Nephron (organoid): ENCODE data around the gene ZNF385C.
A peak's percentile ranks its signal among the peaks of the same experiment; 100 is the strongest.

Experiments used
- H3K27ac Mint-ChIP-seq, 3 experiments: 2 replicates each; pipeline ENCODE4 v1.8.0; 2020; ENCODE audit warnings: mixed read lengths in 3 of 3, mild to moderate bottlenecking in 2 of 3, moderate library complexity in 1 of 3
- H3K27me3 Mint-ChIP-seq: 2 replicates; pipeline ENCODE4 v1.8.0; 2021; ENCODE audit warnings: low read depth, mild to moderate bottlenecking, moderate library complexity, mixed read lengths
- H3K36me3 Mint-ChIP-seq: 2 replicates; pipeline ENCODE4 v1.8.0; 2020; ENCODE audit warnings: low read depth, mixed read lengths
- H3K4me1 Mint-ChIP-seq: 2 replicates; pipeline ENCODE4 v1.8.0; 2020; ENCODE audit warnings: mixed read lengths
- H3K4me3 Mint-ChIP-seq, 3 experiments: 2 replicates each; pipeline ENCODE4 v1.8.0; 2020; ENCODE audit warnings: mild to moderate bottlenecking in 3 of 3, mixed read lengths in 3 of 3, moderate library complexity in 2 of 3
- H3K9me3 Mint-ChIP-seq: 2 replicates; pipeline ENCODE4 v1.8.0; 2020; ENCODE audit warnings: mixed read lengths
- TF ChIP-seq, protein P1 (sequence below), 3 experiments: fragments of 200-600 bp; sonication (generic); IDR thresholded peaks; one replicate each; pipeline ENCODE4 v1.5.0; 2021; ENCODE audit warnings: antibody characterized with exemption in 3 of 3; ENCODE audit not compliant: unreplicated experiment in 3 of 3

ZNF385C gene

DNA sequence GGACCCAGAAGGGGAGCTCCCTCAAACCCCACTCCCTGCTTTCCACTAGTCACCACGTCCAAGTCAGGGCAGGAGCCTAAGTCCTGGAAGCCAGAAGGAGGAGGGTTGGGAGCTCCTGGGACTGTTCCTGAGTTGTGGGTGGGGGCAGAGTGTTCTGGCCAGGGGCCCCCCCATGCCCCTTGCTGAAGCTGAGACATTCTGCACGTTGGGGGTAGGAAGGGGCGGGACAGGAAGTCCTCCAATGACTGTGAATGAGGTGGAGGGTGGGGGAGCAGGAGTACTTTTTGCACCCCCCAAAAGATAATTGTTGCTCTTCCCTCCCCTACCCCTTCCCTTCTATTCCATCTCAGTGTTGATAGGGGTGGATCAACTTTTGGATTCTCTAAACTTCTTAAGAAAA is 26.5 kb downstream of the ZNF385C start:
- Mint-ChIP-seq H3K4me1 (peaks cover 12% of the 10 kb centered on the region), H3K27ac (no peak overlapping the region), H3K9me3 (no peaks in the 10 kb centered on the region), H3K27me3 (peaks cover 43% of the 10 kb centered on the region), H3K4me3 (peak overlapping the region in 2 of 3 experiments; percentile 30 to 61), H3K36me3 (no peaks in the 10 kb centered on the region)
- TF ChIP-seq, protein P1, sequence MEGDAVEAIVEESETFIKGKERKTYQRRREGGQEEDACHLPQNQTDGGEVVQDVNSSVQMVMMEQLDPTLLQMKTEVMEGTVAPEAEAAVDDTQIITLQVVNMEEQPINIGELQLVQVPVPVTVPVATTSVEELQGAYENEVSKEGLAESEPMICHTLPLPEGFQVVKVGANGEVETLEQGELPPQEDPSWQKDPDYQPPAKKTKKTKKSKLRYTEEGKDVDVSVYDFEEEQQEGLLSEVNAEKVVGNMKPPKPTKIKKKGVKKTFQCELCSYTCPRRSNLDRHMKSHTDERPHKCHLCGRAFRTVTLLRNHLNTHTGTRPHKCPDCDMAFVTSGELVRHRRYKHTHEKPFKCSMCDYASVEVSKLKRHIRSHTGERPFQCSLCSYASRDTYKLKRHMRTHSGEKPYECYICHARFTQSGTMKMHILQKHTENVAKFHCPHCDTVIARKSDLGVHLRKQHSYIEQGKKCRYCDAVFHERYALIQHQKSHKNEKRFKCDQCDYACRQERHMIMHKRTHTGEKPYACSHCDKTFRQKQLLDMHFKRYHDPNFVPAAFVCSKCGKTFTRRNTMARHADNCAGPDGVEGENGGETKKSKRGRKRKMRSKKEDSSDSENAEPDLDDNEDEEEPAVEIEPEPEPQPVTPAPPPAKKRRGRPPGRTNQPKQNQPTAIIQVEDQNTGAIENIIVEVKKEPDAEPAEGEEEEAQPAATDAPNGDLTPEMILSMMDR (IDR thresholded peaks at IDR 0.05; ENCODE audit: unreplicated experiment in 3 of 3): no peak

GRCh38 chr17:42068979-42069378 is 29.3 kb downstream of the ZNF385C start:
- no peak overlapping the region for H3K4me3 Mint-ChIP-seq
- H3K9me3 Mint-ChIP-seq: no peaks in the 10 kb centered on the region
- peaks cover 15% of the 10 kb centered on the region for H3K4me1 Mint-ChIP-seq
- H3K36me3 Mint-ChIP-seq: no peaks in the 10 kb centered on the region
- H3K27ac Mint-ChIP-seq: no peak overlapping the region
- TF ChIP-seq, protein P1 (IDR thresholded peaks at IDR 0.05; ENCODE audit: unreplicated experiment in 3 of 3): no peak
- H3K27me3 Mint-ChIP-seq: peaks cover 32% of the 10 kb centered on the region

GRCh38 chr17:42067371-42068091 is 30.7 kb downstream of the ZNF385C start:
- Mint-ChIP-seq H3K4me1 (peaks cover 22% of the 10 kb centered on the region), H3K4me3 (no peak overlapping the region), H3K27ac (no peak overlapping the region), H3K36me3 (no peaks in the 10 kb centered on the region), H3K27me3 (peaks cover 24% of the 10 kb centered on the region), H3K9me3 (no peaks in the 10 kb centered on the region)
- TF ChIP-seq, protein P1 (IDR thresholded peaks at IDR 0.05; ENCODE audit: unreplicated experiment in 3 of 3): peak; percentile 88 to 91 (median 89)

- H3K27me3 Mint-ChIP-seq: peaks cover 15% of the 10 kb centered on the region
- H3K9me3 Mint-ChIP-seq: no peaks in the 10 kb centered on the region
- TF ChIP-seq, protein P1 (IDR thresholded peaks at IDR 0.05; ENCODE audit: unreplicated experiment in 3 of 3): no peak
- H3K36me3 Mint-ChIP-seq: no peaks in the 10 kb centered on the region
- peaks cover 32% of the 10 kb centered on the region for H3K4me1 Mint-ChIP-seq
- H3K27ac Mint-ChIP-seq: no peak overlapping the region
- H3K4me3 Mint-ChIP-seq: no peak overlapping the region
These were observed 33.1 kb downstream of the ZNF385C start for GRCh38 chr17:42065201-42065600.

- H3K36me3 Mint-ChIP-seq: no peaks in the 10 kb centered on the region
- no peak overlapping the region for H3K27ac Mint-ChIP-seq
- TF ChIP-seq, protein P1 (IDR thresholded peaks at IDR 0.05; ENCODE audit: unreplicated experiment in 3 of 3): no peak
- peaks cover 15% of the 10 kb centered on the region for H3K27me3 Mint-ChIP-seq
- no peaks in the 10 kb centered on the region for H3K9me3 Mint-ChIP-seq
- H3K4me1 Mint-ChIP-seq: peaks cover 25% of the 10 kb centered on the region
- no peak overlapping the region for H3K4me3 Mint-ChIP-seq
These were observed 35.6 kb downstream of the ZNF385C start for GRCh38 chr17:42062681-42063080.
